HG02840 (cell line): ENCODE results near the gene PIGU.
"Not testable (repeated sequence)": the region's sequence is repeated elsewhere in the genome, so short reads cannot be mapped to it uniquely, and the experiment has no call there.

Experiments used
- ATAC-seq: cut with Tn5 transposase; IDR thresholded peaks from one replicate; pipeline ENCODE4 v1.9.1; 2021; ENCODE audit warnings: mild to moderate bottlenecking, moderate library complexity, moderate number of reproducible peaks; ENCODE audit not compliant: unreplicated experiment, low FRiP score

Gene PIGU

DNA sequence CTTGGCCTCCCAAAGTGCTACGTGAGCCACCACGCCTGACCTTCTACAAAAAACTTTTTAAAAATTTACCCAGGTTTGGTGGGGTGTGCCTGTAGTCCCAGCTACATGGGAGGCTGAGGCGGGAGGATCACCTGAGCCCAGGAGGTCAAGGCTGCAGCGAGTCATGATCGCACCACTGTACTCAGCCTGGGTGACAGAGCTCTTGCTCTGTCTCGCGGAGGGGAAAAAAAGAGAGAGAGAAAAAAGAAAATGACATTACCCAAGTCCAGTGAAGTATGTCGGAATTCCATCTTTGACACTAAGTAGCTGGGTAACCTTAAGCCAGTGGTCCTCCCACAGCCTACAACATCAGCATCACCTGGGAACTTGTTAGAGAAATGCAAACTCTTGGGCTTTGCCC lies 137.1 kb downstream of the PIGU start:
- no peak for ATAC-seq

DNA sequence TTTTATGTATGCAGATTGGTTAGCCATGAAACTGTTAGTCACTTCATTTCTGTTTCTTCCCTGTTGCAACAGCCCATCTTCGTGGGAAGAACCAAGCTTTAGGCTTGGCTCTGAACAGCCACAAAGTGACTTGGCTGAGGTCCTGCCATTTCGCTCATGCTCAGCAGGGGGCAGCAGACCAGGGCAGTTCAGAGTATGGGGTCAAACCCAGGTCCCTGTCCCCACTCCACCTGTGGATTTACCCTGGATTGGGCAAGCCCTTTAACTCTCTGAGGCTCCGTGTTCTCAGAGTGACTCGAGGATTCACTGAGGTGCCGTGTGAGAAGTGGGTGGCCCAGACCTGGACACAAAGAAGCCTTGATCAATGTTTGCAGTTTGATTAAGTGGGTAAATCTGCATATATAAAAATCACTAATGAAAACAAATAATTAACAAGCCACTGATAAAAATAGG lies 138.2 kb downstream of the PIGU start:
- no peak for ATAC-seq

DNA sequence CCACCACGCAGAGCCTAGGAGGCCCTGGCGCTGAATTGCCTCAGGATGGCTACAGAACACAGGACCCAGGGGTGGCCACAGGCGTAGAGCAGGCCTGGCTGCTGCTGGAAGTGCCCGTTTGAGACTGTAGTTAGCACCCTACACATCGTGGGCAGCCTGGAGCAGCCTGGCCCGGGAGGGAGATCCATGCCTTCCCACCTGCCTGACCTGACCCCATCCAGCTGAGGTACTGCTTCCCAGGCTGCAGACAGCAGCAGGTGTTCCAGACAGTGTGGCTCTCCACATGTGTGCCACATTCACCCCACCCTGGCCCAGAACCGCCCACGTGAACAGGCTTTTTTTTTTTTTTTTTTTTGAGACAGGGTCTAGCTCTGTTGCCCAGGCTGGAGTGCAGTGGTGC lies 139.2 kb downstream of the PIGU start:
- no peak for ATAC-seq

DNA sequence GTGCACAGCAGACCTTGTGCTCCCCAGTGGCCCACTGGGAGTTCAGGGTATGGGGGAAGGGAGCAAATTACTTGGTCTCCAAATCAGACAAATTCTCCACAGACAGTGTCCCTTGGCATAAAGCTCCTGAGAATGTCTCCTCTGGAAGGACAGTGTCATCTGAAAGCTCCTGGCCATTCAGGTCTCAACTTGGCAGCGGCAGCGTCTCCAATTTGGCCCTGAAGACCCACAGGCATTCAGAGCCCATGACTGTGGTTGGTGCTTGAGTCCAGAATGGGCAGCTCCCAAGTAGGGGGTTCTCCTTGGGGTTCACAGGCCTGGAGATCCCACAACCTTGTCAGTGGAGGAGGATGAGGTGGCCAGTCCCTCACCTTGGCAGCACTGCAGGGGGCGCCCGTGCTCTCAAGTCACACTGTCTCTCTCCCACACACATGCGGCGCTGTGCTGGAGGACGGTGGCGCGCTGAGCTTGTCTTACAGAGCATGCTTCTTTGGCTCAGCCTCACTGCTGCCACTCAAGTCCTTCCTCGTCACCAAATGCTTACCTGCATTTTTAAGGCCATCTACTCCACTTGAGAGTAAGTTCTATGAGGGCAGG lies 140.0 kb downstream of the PIGU start:
- no peak for ATAC-seq

DNA sequence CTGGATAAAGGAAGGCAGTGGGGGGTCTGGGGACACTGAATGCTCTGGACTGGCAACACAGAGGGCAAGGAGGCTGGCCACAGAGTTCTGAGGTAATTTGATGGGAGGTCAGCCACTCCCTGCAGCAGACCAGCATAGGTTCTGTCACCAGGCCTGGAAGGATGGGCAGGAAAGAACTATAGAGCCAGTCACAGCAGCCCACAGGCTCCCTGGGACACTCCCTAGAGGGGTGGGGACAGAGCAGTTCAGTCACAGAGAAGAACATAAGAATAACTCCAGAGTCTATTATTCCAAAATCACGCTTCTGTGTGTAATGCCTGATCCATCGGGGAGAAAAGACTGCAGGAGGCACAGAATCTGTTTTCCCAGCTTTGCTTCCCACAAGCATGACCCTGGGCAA lies 141.0 kb downstream of the PIGU start:
- ATAC-seq: no peak

DNA sequence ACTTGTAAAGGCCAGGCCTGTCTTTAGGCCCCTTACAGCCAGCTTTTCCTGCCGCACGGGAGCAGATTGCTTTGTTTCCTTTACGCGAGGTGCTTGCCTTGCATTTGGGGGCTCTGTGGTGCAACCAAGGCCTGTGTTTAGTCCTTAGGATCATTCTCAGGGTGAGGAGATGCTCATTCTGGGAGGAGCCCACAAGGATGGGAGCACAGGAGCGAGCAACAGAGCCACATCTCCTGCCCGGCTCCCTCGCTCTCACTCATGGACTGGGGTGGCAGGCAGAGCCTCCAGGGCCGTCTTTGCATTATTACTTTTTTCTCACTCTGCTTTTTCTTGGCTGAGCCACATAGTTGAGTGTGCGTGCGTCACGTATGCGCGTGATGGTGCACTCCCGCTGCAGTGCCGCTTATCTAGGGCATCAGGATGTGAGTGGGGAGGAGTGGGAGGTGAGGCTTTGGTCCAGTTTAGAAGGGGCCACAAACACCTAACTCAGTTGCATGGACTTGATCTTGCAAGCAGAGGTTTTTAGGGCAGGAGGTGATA lies 141.5 kb downstream of the PIGU start:
- ATAC-seq: no peak

DNA sequence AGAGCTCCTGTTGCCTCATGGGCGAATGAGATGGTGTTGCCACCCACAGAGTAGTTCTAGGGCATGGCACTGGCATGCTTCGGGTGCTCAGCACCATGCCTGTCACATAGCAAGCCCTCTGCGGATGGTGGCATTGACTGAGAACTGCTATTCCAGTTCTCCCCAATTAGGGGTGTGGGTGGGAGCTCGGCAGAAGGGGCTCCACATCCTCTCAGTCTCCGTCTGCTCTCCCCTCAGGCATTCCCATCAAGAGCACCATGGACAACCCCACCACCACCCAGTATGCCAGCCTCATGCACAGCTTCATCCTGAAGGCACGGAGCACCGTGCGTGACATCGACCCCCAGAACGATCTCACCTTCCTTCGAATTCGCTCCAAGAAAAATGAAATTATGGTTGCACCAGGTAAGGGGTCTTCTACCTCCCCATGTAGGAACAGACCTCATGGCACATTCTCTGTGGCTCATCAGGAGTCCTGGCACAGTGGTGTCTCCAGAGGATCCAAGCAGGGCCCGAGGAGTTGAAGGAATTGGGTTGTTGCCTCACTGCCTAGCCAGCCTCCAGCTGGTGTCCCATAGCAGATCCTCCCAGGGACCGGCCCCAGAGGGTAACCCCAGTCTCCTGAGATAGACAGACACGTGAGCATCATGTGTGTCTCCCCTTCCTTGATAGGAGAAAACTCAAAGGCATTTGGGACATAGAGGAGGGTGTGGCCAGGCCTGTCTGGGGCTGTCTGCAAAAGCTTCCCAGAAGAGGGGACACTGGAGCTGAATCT lies 142.3 kb downstream of the PIGU start:
- ATAC-seq: no peak

DNA sequence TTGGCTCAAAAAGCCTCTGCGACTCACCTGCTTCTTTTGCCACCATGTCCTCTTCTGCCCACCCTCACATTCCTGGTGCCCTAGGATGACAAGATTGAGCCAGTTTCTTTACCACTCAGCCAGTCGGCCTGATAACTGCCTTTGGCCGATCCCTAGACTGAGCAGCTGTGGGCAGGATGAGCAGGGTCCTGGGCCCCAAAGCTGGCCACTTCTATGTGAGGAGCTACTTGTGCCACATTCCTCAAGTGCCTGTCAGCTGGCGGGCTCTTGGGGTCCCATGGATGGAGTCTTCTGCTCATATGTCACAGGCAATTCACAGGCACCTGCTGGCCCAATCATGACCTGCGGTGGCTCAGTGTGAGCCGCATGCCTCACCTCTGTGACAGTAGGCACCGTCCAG lies 144.1 kb downstream of the PIGU start:
- no peak for ATAC-seq

DNA sequence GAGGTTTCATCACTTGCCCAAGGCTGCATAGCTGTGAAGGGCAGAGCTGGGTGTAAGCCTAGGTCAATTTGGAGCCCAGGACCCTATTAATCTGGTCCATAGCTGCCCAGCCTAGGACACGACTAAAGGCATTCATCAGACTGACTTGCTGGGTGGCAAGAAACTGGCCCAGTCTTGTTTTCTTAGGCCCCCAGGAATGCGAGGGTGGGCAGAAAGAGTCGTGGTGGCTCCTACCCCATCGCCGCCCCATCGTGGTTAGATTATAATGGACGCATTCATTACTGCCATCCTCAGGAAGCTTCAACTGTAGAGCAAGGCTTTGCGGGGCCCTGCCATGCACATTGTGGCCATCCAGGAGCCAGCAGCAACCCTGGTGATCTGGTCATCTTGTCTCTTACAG lies 144.6 kb downstream of the PIGU start:
- ATAC-seq: no peak

DNA sequence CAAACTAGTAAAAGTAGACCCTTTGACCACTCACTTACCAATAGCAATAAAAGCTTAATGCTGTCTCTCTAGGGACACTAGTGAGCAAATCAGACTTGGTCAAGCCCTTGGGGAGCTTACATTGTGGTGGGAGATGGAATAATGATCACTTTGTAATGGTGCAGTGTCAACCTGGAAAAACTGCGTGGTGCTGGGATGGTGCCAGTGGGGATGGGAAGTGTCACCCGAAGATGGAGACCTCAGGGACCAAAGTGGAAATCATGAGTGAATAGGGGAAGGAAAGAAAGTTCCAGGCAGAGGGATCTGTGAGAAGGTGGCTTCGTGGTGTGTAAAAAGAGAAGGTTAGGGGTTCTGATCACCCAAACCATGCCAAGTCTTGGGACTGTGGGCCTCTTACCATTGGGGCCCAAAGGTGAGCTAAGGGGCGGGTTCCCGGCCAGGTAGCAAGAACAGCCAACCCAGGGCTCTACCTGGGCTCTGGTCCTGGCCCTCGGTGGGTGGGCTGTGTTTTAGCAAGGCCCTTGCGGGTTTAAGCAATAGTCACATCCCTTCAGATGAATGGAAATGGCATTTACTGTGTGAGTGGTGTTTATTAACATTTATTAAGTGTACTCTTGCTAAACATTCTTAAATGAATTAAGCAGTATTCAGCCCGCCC lies 145.2 kb downstream of the PIGU start:
- no peak for ATAC-seq

DNA sequence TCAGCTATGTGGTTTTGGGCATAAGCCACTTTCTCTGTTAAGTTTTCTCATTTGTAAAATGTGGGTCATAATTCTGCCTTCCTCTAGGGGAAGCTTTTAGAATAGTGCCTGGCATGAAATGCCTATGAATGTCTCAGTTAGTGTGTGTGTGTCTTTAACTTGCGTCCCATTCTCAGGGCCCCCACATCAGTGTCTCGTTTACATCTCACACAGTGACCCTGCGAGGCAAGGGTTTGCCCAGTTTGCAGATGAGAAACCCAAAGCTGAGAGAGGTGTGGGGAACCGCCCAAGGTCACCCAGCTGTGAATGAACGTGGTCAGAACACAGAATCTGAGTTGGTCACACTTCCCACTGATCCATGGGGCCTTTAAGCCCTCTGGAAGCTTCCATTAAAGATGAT lies 146.6 kb downstream of the PIGU start:
- no peak for ATAC-seq

DNA sequence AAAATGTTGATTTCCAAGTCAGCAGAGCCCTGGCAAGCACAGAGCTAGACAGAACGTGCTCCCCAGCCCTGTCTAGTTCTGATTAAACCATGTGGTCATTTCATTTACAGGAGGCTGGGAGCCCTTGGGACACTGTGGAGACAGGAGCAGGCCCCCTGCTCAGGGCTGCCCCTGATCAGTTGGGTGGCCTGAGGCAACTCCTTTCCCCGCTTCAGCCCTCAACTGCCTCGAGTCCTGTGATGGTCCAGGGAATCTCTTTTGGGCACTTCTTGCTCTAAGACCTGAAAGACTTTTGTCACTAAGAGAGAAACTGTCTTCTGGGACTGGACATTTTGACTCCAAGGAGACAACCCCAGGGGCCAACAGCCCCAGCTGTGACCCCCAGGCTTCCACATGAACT lies 147.2 kb downstream of the PIGU start:
- ATAC-seq: no peak

DNA sequence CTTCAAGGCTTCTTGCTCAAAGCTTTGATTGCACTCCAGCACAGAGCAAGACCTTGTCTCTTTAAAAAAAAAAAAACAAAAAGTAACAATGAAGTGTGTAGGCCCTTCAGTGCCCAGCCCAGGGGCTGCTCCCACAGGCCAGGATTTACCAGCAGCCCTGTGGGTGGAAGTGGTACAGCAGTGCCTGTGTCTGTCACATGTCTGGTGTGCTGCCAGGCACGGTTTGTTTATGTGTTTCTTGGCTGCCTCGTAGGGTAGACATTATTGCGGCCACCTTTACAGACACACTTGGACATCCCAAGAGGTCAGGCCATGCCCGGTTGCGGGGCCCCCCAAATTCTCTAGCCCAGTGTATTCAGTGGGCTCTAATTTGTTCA lies 148.0 kb downstream of the PIGU start:
- no peak for ATAC-seq

DNA sequence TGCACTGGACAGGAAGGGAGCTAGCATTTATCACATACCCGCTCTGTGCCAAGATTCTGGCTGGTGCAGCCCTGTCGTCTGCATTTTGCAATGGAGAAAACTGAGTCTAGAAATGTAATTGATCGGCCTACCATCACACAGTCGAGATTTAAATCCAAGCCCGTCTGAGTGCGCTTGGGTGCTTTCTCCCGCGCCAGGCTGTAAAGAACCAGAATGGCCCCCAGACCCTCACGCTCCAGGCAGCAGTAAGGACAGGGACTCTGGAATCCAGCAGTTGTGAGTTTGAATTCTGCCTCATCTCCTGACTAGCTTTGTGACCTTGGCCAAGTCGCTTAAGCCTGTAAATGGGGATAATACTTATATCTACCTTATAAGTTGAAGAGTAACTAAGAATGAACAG lies 149.9 kb downstream of the PIGU start:
- no peak for ATAC-seq

DNA sequence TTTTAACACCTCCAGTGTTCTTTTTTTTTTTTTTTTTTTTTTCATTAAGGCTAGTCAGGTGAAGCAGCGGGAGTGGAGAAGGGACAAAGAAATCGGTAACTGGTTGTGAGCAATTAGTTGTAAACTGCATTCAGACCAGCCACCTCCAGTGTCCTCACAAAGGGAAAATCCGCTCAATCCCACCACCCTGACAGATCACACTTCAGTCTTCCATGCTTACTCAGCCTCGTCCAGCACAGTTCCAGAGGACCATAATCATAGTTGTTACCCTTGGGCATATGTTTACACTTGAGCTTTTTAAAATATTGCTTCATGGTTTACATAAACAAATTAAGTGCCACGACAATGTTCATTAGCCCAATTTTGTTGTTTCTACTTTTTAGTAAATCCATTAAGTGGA lies 150.4 kb downstream of the PIGU start:
- no peak for ATAC-seq

DNA sequence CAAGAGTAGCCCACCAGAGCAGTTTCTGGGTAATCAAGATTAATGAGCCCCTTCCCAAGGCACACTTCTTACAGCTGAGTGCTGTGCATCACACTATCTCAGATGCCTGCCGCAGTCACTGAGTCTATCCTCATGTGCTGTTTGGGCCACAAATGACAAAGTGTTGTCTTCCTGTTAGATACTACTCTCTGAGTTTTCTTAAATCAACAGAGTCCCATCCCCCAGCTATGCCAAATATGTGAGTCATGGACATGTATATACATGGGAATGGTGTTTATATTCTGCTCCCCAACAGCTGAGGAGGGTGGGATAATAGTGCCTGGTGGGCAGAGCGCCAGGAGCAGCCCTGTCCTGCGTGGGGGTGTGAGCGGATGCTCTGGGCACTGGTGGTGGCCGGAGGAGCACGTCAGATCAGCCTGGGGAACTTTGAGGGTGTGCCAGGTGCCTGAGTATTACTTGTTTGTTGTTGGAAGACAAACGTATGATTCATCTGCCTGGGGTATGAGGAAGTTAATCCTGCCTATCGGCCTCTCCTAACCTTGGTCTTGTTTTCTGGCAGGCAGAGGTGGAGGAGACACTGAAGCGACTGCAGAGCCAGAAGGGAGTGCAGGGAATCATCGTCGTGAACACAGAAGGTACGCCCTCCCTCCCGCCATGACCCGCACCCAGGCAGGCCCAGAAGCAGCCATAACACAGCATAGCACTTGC lies 151.0 kb downstream of the PIGU start:
- no peak for ATAC-seq

DNA sequence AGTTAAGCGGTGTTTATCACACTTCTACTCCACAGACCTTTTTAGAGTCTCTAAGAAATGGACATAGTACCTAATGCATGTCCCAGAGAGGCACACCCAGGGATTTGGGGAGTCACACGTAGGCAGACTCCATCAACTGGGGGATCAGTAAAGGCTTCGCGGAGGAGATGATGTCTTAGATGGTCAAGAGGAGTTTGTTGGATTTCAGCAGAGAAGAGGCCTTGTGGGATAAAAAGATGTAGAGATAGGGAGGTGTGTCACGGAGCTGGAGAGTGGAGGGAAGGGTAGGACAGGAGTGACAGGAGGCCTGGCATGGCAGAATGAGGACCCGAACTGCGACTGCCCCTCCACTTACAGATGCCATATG lies 151.6 kb downstream of the PIGU start:
- no peak for ATAC-seq

DNA sequence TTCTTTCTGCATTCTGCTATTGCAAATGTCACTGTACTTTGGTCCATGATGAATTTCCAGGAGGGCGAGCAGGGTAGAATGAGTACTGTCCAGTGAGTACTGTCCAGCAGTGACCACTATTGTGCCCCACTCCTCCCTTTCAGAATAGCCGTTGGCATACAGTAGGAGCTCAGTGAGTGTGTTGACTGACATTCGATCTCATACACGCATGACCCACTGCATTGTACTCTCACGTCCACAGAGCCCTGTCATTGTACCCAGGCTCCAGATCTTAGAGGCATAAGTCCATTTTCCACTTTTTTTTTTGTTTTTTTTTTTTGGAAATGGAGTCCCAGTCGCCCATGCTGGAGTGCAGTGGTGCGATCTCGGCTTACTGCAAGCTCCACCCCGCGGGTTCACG lies 152.5 kb downstream of the PIGU start:
- ATAC-seq: no peak

DNA sequence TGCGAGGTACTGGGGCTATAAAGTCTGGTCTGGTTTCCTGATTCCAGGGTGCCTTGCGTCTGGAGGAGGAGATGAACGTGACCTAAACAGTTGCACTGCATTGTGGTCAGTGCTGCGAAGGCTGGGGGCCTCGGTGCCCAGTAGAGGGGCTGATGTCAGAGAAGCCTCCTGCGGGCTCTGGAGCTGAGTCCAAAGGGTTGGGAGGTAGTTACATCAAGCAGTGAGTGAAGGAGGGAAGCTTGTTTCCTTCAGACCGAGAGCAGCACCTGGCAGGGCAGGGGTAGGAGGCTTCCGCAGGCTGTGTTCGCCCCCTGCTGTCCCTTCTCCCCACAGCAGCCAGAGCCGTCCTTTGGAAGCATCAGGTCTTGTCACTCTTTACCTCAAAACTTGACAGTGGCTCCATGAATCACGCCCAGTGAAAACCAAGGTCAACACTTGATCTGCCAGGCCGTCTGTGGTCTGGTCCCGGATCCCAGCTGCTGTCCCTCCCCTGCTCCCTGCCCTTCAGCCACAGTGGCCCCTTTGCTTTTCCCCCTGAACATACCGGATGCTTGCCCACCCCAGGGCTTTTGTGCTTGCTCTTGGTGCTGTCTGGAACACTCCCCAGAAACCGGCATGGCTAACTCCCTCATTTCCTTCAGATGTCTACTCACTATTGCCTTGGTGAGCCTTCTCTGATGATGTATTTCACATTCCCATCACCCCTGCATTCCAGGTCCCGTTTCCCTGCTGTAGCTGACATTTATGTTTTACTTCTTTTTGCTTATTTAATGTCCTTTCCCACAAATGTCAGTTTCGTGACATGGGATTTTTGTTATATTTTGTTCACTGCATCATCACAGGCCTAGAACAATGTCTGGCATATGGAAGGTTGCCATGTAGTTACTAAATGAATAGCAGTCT lies 153.7 kb downstream of the PIGU start:
- ATAC-seq: no peak

DNA sequence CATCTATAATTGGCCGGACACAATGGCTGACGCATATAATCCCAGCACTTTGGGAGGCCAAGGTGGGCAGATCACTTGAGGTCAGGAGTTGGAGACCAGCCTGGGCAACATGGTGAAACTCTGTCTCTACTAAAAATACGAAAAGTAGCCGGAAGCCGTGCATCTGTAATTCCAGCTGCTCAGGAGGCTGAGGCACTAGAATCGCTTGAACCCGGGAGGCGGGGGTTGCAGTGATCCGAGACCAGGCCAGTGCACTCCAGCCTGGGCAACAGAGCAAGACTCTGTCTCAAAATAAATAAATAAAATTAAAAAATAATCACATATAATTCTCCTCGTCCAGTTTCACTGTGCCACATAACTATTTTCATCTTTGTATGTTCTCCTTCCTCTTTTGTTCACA lies 157.1 kb downstream of the PIGU start:
- not testable (repeated sequence) for ATAC-seq
